ENCODE results near the gene BGN.
A peak's percentile ranks its signal among the peaks of the same experiment; 100 is the strongest.

Gene BGN

GRCh38 chrX:153519569-153520286 is 24.9 kb downstream of the BGN start:
- no peak overlapping the region for H2BK120ac ChIP-seq (ENCODE audit: insufficient read depth, low read length, poor library complexity)
- peaks cover 9% of the 10 kb centered on the region for H3K27me3 ChIP-seq (ENCODE audit: insufficient read depth, low read length)
- no peaks in the 10 kb centered on the region for H3K4me1 ChIP-seq (ENCODE audit: control insufficient read depth in 1 of 2, insufficient read depth in 2 of 2, low read length in 2 of 2)
- H3K4ac ChIP-seq (ENCODE audit: low read depth, low read length), result no peak overlapping the region
- no peak overlapping the region for H3K14ac ChIP-seq (ENCODE audit: low read length)
- peaks cover 2% of the 10 kb centered on the region for H3K9me3 ChIP-seq (ENCODE audit: insufficient read depth, low read depth, low read length)
- H3K79me2 ChIP-seq (ENCODE audit: control insufficient read depth, insufficient read depth, low read length, poor library complexity), result no peaks in the 10 kb centered on the region
- no peak overlapping the region for H2AK5ac ChIP-seq (ENCODE audit: low read length)
- no peak overlapping the region for H3K9ac ChIP-seq (ENCODE audit: low read length)
- no CpG with 5 or more reads among the region's 21 CpGs for WGBS (ENCODE audit: extremely low coverage, insufficient coverage, insufficient read length)
- H3K27ac ChIP-seq (ENCODE audit: low read depth, low read length), result no peak overlapping the region
- H2AFZ ChIP-seq (ENCODE audit: insufficient read depth, low read length, poor library complexity), result no peak overlapping the region
- H3K79me1 ChIP-seq (ENCODE audit: low read length), result no peaks in the 10 kb centered on the region
- H3K4me3 ChIP-seq (ENCODE audit: low read depth, low read length), result no peak overlapping the region
- H4K12ac ChIP-seq (ENCODE audit: low read depth, low read length), result no peak overlapping the region
- DNase-seq, result no peak
- H4K91ac ChIP-seq (ENCODE audit: low read depth, low read length), result no peak overlapping the region
- H3K23ac ChIP-seq (ENCODE audit: low read length), result no peak overlapping the region
- no peak overlapping the region for H3K18ac ChIP-seq (ENCODE audit: low read length)
- H3K4me2 ChIP-seq (ENCODE audit: low read length), result no peak overlapping the region
- no peaks in the 10 kb centered on the region for H3K36me3 ChIP-seq (ENCODE audit: control insufficient read depth in 1 of 2, insufficient read depth in 2 of 2, low read length in 2 of 2)
- H2BK12ac ChIP-seq (ENCODE audit: low read length), result no peak overlapping the region
- H4K8ac ChIP-seq (ENCODE audit: low read depth, low read length), result no peak overlapping the region
- H2BK5ac ChIP-seq (ENCODE audit: low read depth, low read length, poor library complexity), result no peak overlapping the region

GRCh38 chrX:153520287-153520917 is 25.6 kb downstream of the BGN start:
- WGBS (ENCODE audit: extremely low coverage, insufficient coverage, insufficient read length), result no CpG with 5 or more reads among the region's 7 CpGs

GRCh38 chrX:153521034-153521433 is 26.3 kb downstream of the BGN start:
- Histone ChIP-seq H2AK5ac (ENCODE audit: low read length) (no peak overlapping the region), H3K27ac (ENCODE audit: low read depth, low read length) (no peak overlapping the region), H2BK5ac (ENCODE audit: low read depth, low read length, poor library complexity) (no peak overlapping the region), H3K79me2 (ENCODE audit: control insufficient read depth, insufficient read depth, low read length, poor library complexity) (no peaks in the 10 kb centered on the region), H3K18ac (ENCODE audit: low read length) (no peak overlapping the region), H4K91ac (ENCODE audit: low read depth, low read length) (no peak overlapping the region), H2BK12ac (ENCODE audit: low read length) (no peak overlapping the region), H2AFZ (ENCODE audit: insufficient read depth, low read length, poor library complexity) (no peak overlapping the region), H3K4me3 (ENCODE audit: low read depth, low read length) (no peak overlapping the region), H3K4me1 (ENCODE audit: control insufficient read depth in 1 of 2, insufficient read depth in 2 of 2, low read length in 2 of 2) (no peaks in the 10 kb centered on the region), H3K23ac (ENCODE audit: low read length) (no peak overlapping the region), H3K27me3 (ENCODE audit: insufficient read depth, low read length) (peaks cover 9% of the 10 kb centered on the region), H3K4me2 (ENCODE audit: low read length) (no peak overlapping the region), H3K14ac (ENCODE audit: low read length) (no peak overlapping the region), H3K9me3 (ENCODE audit: insufficient read depth, low read depth, low read length) (peaks cover under 1% of the 10 kb centered on the region), H3K79me1 (ENCODE audit: low read length) (no peaks in the 10 kb centered on the region), H3K36me3 (ENCODE audit: control insufficient read depth in 1 of 2, insufficient read depth in 2 of 2, low read length in 2 of 2) (no peaks in the 10 kb centered on the region), H3K4ac (ENCODE audit: low read depth, low read length) (no peak overlapping the region), H2BK120ac (ENCODE audit: insufficient read depth, low read length, poor library complexity) (no peak overlapping the region), H4K12ac (ENCODE audit: low read depth, low read length) (no peak overlapping the region), H4K8ac (ENCODE audit: low read depth, low read length) (no peak overlapping the region), H3K9ac (ENCODE audit: low read length) (no peak overlapping the region)
- WGBS (ENCODE audit: extremely low coverage, insufficient coverage, insufficient read length), result no CpG with 5 or more reads among the region's 9 CpGs
- no peak for DNase-seq

More at GRCh38 chrX:153520287-153520917, 25.6 kb downstream of the BGN start:
- DNase-seq, result peak; percentile 23 to 63
- Histone ChIP-seq H3K18ac (ENCODE audit: low read length) (no peak overlapping the region), H3K23ac (ENCODE audit: low read length) (no peak overlapping the region), H3K27me3 (ENCODE audit: insufficient read depth, low read length) (peaks cover 9% of the 10 kb centered on the region), H2AFZ (ENCODE audit: insufficient read depth, low read length, poor library complexity) (no peak overlapping the region), H2AK5ac (ENCODE audit: low read length) (no peak overlapping the region), H3K79me1 (ENCODE audit: low read length) (no peaks in the 10 kb centered on the region), H4K12ac (ENCODE audit: low read depth, low read length) (no peak overlapping the region), H2BK12ac (ENCODE audit: low read length) (no peak overlapping the region), H3K36me3 (ENCODE audit: control insufficient read depth in 1 of 2, insufficient read depth in 2 of 2, low read length in 2 of 2) (no peaks in the 10 kb centered on the region), H3K14ac (ENCODE audit: low read length) (no peak overlapping the region), H3K4me3 (ENCODE audit: low read depth, low read length) (no peak overlapping the region), H3K4me1 (ENCODE audit: control insufficient read depth in 1 of 2, insufficient read depth in 2 of 2, low read length in 2 of 2) (no peaks in the 10 kb centered on the region), H2BK5ac (ENCODE audit: low read depth, low read length, poor library complexity) (no peak overlapping the region), H3K4me2 (ENCODE audit: low read length) (no peak overlapping the region), H4K8ac (ENCODE audit: low read depth, low read length) (no peak overlapping the region), H3K27ac (ENCODE audit: low read depth, low read length) (no peak overlapping the region), H4K91ac (ENCODE audit: low read depth, low read length) (no peak overlapping the region), H3K9ac (ENCODE audit: low read length) (no peak overlapping the region), H3K4ac (ENCODE audit: low read depth, low read length) (no peak overlapping the region), H3K9me3 (ENCODE audit: insufficient read depth, low read depth, low read length) (peaks cover 2% of the 10 kb centered on the region), H3K79me2 (ENCODE audit: control insufficient read depth, insufficient read depth, low read length, poor library complexity) (no peaks in the 10 kb centered on the region), H2BK120ac (ENCODE audit: insufficient read depth, low read length, poor library complexity) (no peak overlapping the region)

- Histone ChIP-seq H3K36me3 (ENCODE audit: control insufficient read depth in 1 of 2, insufficient read depth in 2 of 2, low read length in 2 of 2) (no peaks in the 10 kb centered on the region), H2BK120ac (ENCODE audit: insufficient read depth, low read length, poor library complexity) (no peak overlapping the region), H3K9me3 (ENCODE audit: insufficient read depth, low read depth, low read length) (no peaks in the 10 kb centered on the region), H3K4me3 (ENCODE audit: low read depth, low read length) (no peak overlapping the region), H3K4me2 (ENCODE audit: low read length) (no peak overlapping the region), H4K91ac (ENCODE audit: low read depth, low read length) (no peak overlapping the region), H3K14ac (ENCODE audit: low read length) (no peak overlapping the region), H3K27me3 (ENCODE audit: insufficient read depth, low read length) (peaks cover 9% of the 10 kb centered on the region), H3K4ac (ENCODE audit: low read depth, low read length) (no peak overlapping the region), H2AK5ac (ENCODE audit: low read length) (no peak overlapping the region), H3K18ac (ENCODE audit: low read length) (no peak overlapping the region), H3K27ac (ENCODE audit: low read depth, low read length) (no peak overlapping the region), H4K8ac (ENCODE audit: low read depth, low read length) (no peak overlapping the region), H2AFZ (ENCODE audit: insufficient read depth, low read length, poor library complexity) (no peak overlapping the region), H3K4me1 (ENCODE audit: control insufficient read depth in 1 of 2, insufficient read depth in 2 of 2, low read length in 2 of 2) (no peaks in the 10 kb centered on the region), H3K9ac (ENCODE audit: low read length) (no peak overlapping the region), H3K79me2 (ENCODE audit: control insufficient read depth, insufficient read depth, low read length, poor library complexity) (no peaks in the 10 kb centered on the region), H2BK5ac (ENCODE audit: low read depth, low read length, poor library complexity) (no peak overlapping the region), H3K23ac (ENCODE audit: low read length) (no peak overlapping the region), H3K79me1 (ENCODE audit: low read length) (no peaks in the 10 kb centered on the region), H4K12ac (ENCODE audit: low read depth, low read length) (no peak overlapping the region), H2BK12ac (ENCODE audit: low read length) (no peak overlapping the region)
- WGBS (ENCODE audit: extremely low coverage, insufficient coverage, insufficient read length), result no CpG with 5 or more reads among the region's 12 CpGs
- no peak for DNase-seq
Measured at GRCh38 chrX:153522259-153522658, 27.5 kb downstream of the BGN start.

Data from trophoblast cell (in vitro differentiated cells and primary cell).